OCI-M2 (cell line): ENCODE results near the gene VWA5B2.
A peak's percentile ranks its signal among the peaks of the same experiment; 100 is the strongest.

Experiments
- DNase-seq: peaks from one replicate; lab custom pipeline; 2025; ENCODE audit not compliant: unreplicated experiment; lab: John Stamatoyannopoulos, UW

The VWA5B2 gene

GRCh38 chr3:184229394-184230080, at the start of gene VWA5B2:
TSS of gene VWA5B2 (plus strand) at chr3:184229585. CDS start at chr3:184230529, 944 bp downstream.
- DNase-seq, result no peak

GRCh38 chr3:184180165-184180564, 49.2 kb upstream of the VWA5B2 start:
- no peak for DNase-seq

- DNase-seq, result no peak
Observed at GRCh38 chr3:184181596-184181995, 47.8 kb upstream of the VWA5B2 start.

GRCh38 chr3:184183679-184184078, 45.7 kb upstream of the VWA5B2 start:
- DNase-seq, result no peak

GRCh38 chr3:184184546-184185230, 44.7 kb upstream of the VWA5B2 start:
- DNase-seq, result no peak

GRCh38 chr3:184185461-184186183, 43.8 kb upstream of the VWA5B2 start:
- peak; percentile 86 for DNase-seq

- no peak for DNase-seq
Observed at GRCh38 chr3:184186184-184186901, 43.0 kb upstream of the VWA5B2 start, which contains the start of gene ABCF3. TSS of gene ABCF3 (plus strand) at chr3:184186199. CDS start at chr3:184186208, 9 bp downstream.

- no peak for DNase-seq
Observed at GRCh38 chr3:184186902-184187207, 42.5 kb upstream of the VWA5B2 start.

- no peak for DNase-seq
Observed at GRCh38 chr3:184188080-184188479, 41.3 kb upstream of the VWA5B2 start.

GRCh38 chr3:184189421-184189820, 40.0 kb upstream of the VWA5B2 start:
- no peak for DNase-seq

- DNase-seq, result no peak
Observed at GRCh38 chr3:184192889-184193288, 36.5 kb upstream of the VWA5B2 start.

GRCh38 chr3:184193991-184194539, 35.3 kb upstream of the VWA5B2 start:
- no peak for DNase-seq

- no peak for DNase-seq
Observed at GRCh38 chr3:184196536-184196935, 32.8 kb upstream of the VWA5B2 start.

GRCh38 chr3:184198509-184198908, 30.9 kb upstream of the VWA5B2 start:
- DNase-seq, result no peak

- no peak for DNase-seq
Observed at GRCh38 chr3:184200825-184201224, 28.6 kb upstream of the VWA5B2 start.

- DNase-seq, result no peak
Observed at GRCh38 chr3:184203526-184203925, 25.9 kb upstream of the VWA5B2 start.

- DNase-seq, result no peak
Observed at GRCh38 chr3:184209146-184209923, 20.1 kb upstream of the VWA5B2 start.

GRCh38 chr3:184211297-184211696, 18.1 kb upstream of the VWA5B2 start:
- DNase-seq, result no peak

- DNase-seq, result no peak
Observed at GRCh38 chr3:184211718-184212117, 17.7 kb upstream of the VWA5B2 start.

- no peak for DNase-seq
Observed at GRCh38 chr3:184218814-184219213, 10.6 kb upstream of the VWA5B2 start.
